ENCODE data around the gene TBC1D7. TPM values are rescaled to one million over a fixed set of nuclear protein-coding genes. Genes with fewer than 3 reads are reported as not detected.

Gene TBC1D7
- total RNA-seq, 1 experiment from 2014 or later: 44.9 TPM

- H3K9me3 Mint-ChIP-seq: peaks cover 9% of the 10 kb centered on the region; the same call in 1 of the 2 replicates
- POLR2A ChIA-PET: no interaction called here
- H3K4me3 Mint-ChIP-seq: no peak overlapping the region
- ATAC-seq (no peak), DNase-seq (ENCODE audit: low spot score) (no peak)
- TF ChIP-seq E2F5 (CRISPR knock-in tag; IDR thresholded peaks at IDR 0.05) (no peak), CREB1 (CRISPR knock-in tag; IDR thresholded peaks at IDR 0.05) (no peak), EMX1 (CRISPR knock-in tag; IDR thresholded peaks at IDR 0.05) (no peak), ATF3 (CRISPR knock-in tag; conservative IDR thresholded peaks at IDR 0.05) (no peak), USF2 (CRISPR knock-in tag; IDR thresholded peaks at IDR 0.05) (no peak), FOXP1 (CRISPR knock-in tag; IDR thresholded peaks at IDR 0.05; ENCODE audit: borderline replicate concordance) (no peak), FOXK1 (CRISPR knock-in tag; IDR thresholded peaks at IDR 0.05) (no peak), ATF6 (CRISPR knock-in tag; IDR thresholded peaks at IDR 0.05) (no peak), PRRX2 (CRISPR knock-in tag; IDR thresholded peaks at IDR 0.05) (no peak), PREB (CRISPR knock-in tag; IDR thresholded peaks at IDR 0.05; ENCODE audit: borderline replicate concordance) (no peak)
- CTCF ChIA-PET: interaction anchor here (2.2 kb wide), 1 partner anchor 275 kb away, joined by 5 read pairs; the partner anchor contains the start of gene NOL7
- H3K36me3 Mint-ChIP-seq: no peaks in the 10 kb centered on the region
- no peak overlapping the region for H3K27ac Mint-ChIP-seq
- no peaks in the 10 kb centered on the region for H3K27me3 Mint-ChIP-seq (ENCODE audit: low read depth)
- peaks cover 14% of the 10 kb centered on the region for H3K4me1 Mint-ChIP-seq
These were observed 11.7 kb upstream of the TBC1D7 start for GRCh38 chr6:13339863-13340630.

- no peak overlapping the region for H3K27ac Mint-ChIP-seq
- CTCF ChIA-PET: interaction anchor here (1.1 to 2.2 kb wide), 6 partner anchors 13 to 287 kb away, joined by 4 to 8 read pairs (median 5); partner anchors contain the start of genes NOL7 and SIRT5
These were observed 9.7 kb upstream of the TBC1D7 start for GRCh38 chr6:13338038-13338437.

More at GRCh38 chr6:13338038-13338437, 9.7 kb upstream of the TBC1D7 start:
- POLR2A ChIA-PET: no interaction called here
- H3K4me1 Mint-ChIP-seq: peaks cover 14% of the 10 kb centered on the region
- TF ChIP-seq ZNF416 (CRISPR knock-in tag; IDR thresholded peaks at IDR 0.05) (no peak), RORB (CRISPR knock-in tag; IDR thresholded peaks at IDR 0.05) (no peak), ZNF263 (CRISPR knock-in tag; IDR thresholded peaks at IDR 0.05; ENCODE audit: low read depth) (no peak), MLX (CRISPR knock-in tag; IDR thresholded peaks at IDR 0.05) (no peak), ZNF281 (CRISPR knock-in tag; IDR thresholded peaks at IDR 0.05) (no peak), FOXJ3 (CRISPR knock-in tag; IDR thresholded peaks at IDR 0.05; ENCODE audit: borderline replicate concordance) (no peak), JAZF1 (CRISPR knock-in tag; IDR thresholded peaks at IDR 0.05) (no peak), SP1 (CRISPR knock-in tag; conservative IDR thresholded peaks at IDR 0.05) (no peak), E2F4 (CRISPR knock-in tag; IDR thresholded peaks at IDR 0.05; ENCODE audit: borderline replicate concordance, low read depth) (no peak), ZNF138 (CRISPR knock-in tag; conservative IDR thresholded peaks at IDR 0.05) (no peak), HMGXB4 (CRISPR knock-in tag; IDR thresholded peaks at IDR 0.05) (no peak)
- no peak for DNase-seq (ENCODE audit: low spot score)
- H3K36me3 Mint-ChIP-seq: no peaks in the 10 kb centered on the region
- no peaks in the 10 kb centered on the region for H3K27me3 Mint-ChIP-seq (ENCODE audit: low read depth)
- no peak overlapping the region for H3K4me3 Mint-ChIP-seq
- H3K9me3 Mint-ChIP-seq: peaks cover 9% of the 10 kb centered on the region; the same call in 1 of the 2 replicates
- no peak for ATAC-seq

Data from WTC11 (cell line).